Fibroblast of skin of back (primary cell): ENCODE data around the gene SYT2.
"Not testable (repeated sequence)": the region's sequence is repeated elsewhere in the genome, so short reads cannot be mapped to it uniquely, and the experiment has no call there.

Experiments used
- DNase-seq: peaks from one replicate; pipeline ENCODE4 v3.0.0-alpha.2; 2013

SYT2 gene

GRCh38 chr1:202621446-202621845 is 88.8 kb downstream of the SYT2 start:
- DNase-seq = no peak

GRCh38 chr1:202620036-202620435 is 90.2 kb downstream of the SYT2 start:
- not testable (repeated sequence) for DNase-seq

GRCh38 chr1:202619505-202619904 is 90.7 kb downstream of the SYT2 start:
- no peak for DNase-seq

- not testable (repeated sequence) for DNase-seq
These were observed 91.2 kb downstream of the SYT2 start for GRCh38 chr1:202619012-202619411.

- no peak for DNase-seq
These were observed 93.8 kb downstream of the SYT2 start for GRCh38 chr1:202616355-202616915.

DNA sequence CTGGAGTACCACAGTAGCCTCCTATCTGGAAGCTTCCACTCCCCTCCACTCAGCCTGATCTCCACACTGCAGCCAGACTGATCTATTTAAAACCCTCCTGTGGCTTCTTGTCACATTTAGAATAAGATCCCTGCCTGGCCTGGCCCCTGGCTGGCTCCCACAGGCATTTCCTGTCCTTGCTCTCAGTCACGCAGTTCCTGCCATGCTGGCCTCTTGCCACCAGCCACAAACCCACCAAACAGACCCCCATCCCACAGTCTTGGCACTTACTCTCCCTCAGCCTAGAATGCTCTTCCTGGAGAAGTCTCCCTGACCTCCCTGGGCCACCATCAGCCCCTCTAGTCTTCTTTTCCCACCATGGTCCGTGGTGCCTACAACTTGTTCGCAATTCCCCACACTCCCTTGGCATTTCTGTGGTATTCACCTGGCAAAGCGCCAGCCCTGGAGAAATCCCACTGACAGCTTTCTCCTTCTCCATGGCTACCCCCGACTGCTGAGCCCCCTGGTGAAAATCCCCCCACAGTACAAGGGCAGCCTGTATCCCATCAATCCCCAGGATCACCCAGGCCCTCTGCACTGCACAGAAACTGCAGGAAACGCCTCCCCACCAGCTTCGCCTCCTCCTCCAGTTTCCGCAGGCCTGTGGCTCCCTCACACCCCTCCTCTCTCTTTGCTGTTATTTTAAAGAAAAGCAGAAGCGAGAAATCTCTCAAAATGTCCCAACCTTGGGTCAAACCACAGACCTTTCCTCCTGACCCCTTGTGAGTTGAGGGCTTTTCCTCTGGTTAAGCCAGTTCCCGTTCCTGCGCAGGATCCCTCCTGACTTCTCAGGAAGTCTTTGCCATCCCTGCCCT is 94.5 kb downstream of the SYT2 start:
- DNase-seq = peak; percentile 94

DNA sequence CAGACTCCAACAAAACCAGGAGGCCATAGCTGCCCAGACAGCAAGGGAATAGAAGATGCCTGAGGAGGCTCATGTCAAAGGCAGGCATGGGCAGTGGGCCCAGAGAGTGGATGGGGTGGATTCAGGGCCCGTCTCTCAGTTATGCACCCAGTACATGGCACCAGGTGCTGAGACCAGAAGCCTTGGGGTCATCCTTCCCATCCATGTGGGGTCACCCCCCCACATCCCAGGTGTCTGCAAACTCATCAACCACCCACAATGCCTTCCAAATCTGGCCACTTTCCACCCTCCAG is 95.1 kb downstream of the SYT2 start:
- not testable (repeated sequence) for DNase-seq

DNA sequence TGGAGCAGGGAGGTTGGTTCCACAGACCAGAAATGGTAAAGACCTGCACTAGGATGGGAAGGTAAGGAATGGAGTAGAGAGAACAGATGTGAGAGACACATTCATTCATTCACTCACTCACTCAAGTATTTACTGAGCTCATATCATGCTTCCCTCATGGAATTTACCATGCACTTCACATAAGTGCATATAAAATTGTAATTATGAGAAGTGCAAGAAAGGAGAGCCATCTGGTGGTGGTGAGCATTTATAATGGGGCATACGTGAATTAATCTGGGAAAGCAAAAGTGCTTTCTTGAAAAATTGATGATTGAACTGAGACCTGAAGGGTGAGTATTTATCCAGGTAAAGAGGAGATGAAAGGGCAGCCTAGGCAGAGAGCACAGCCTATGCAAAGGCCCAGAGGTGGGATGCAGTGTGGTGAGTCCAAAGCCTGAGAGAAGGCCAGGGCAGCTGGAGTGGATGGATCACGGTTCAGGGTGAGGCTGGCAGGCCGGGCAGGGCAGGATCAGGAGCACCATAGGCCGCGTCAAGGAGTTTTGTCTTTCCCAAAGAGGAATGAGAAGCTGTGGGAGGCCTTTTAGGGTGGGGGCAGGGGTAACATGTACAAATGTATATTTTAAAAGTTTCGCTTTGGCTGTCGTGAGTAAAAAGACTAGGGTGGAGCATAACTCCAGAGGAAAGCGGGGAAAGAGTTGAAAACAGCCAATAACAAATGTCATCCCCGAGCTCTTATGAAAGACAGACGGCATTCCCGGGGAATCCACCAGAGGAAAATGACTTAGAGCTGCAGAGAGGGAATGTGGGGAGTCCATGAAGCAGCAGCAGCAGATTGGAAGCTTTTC is 95.7 kb downstream of the SYT2 start:
- DNase-seq = peak; percentile 74

- DNase-seq = no peak
These were observed 96.7 kb downstream of the SYT2 start for GRCh38 chr1:202613571-202613970.

DNA sequence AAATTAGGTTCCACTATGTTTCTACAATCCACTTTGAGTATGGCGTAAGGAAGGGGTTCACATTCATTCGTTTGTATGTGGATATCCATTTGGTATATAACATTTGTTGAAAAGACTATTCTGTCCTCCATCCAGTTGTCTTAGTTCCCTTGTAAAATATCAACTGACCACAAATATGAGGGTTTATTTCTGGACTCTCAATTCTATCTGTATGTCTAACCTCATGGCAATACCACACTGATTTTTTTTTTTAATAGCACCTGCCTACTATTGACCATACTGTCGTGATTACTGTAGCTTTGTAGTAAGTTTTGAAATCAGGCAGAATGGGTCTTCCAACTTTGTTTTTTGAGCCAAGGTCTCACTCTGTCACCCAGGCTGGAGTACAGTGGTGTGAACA is 98.2 kb downstream of the SYT2 start:
- DNase-seq = not testable (repeated sequence)

- DNase-seq = no peak
These were observed 104.7 kb downstream of the SYT2 start for GRCh38 chr1:202605515-202605914.

- no peak for DNase-seq
These were observed 106.8 kb downstream of the SYT2 start for GRCh38 chr1:202603435-202603834.

DNA sequence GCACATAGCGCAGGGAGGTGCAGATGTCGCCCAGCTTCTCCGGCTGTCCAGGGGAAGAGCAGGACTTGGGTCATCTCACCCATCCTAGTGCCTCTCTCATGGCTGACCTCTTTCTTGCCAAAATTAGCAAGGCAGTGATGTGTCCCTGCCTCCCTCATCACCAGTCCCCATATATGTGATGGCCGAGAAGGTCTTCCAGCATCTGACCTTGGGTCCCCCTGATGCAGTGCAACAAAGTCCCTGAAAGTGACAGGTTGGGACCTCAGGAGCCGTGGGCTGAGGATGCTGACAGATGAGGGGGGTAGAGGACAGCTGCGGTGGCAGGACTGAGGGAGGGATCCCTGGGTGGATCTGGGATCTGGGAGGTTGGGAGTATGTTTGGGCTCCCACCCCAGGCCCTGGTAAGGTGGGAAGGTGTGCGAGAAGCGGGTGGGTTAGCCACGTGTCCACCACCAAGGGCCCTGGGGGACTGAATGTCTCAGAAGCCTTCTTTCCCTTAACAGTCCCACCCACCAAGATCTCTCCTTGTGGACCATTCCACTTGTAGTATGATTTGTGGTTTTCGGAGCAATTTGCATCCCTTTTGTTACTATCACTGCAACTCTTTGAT is 109.7 kb downstream of the SYT2 start:
- DNase-seq = no peak

DNA sequence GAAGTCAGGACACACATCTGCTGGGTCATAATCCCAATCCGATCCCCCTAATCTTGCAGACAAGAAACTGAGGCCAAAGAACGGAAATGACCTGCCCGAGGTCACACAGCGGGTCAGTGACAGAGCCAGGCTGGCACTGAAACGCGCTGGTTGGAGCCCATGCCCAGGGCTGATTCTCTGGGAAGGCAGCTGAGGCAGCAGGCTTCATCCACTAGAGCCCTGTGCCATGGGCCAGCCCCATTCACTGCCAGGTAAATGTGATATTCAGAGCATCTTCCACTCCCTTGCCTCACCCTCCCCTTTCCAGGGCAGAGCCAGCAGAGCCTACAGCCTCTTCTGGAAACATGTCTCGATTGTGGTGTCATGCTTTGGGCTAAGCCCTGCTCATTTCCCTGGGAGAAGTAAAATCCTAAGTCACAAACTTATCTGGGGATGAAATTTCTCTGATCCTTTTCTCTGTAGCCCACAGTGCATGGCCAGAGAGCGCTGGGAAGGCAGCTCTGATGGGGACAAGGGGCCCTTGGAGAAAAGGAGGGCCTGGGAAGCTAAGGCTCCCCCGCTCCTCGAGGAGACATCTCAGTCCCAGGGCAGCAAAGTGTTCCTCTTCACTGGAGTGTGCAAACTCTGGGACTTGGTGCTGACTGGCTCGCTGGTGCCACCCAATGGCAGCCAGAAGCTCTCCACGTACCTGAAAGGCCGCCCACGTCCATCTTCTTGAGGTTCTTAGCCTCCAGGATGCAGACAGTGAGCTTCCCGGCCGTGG is 110.4 kb downstream of the SYT2 start:
- DNase-seq = peak; percentile 79

DNA sequence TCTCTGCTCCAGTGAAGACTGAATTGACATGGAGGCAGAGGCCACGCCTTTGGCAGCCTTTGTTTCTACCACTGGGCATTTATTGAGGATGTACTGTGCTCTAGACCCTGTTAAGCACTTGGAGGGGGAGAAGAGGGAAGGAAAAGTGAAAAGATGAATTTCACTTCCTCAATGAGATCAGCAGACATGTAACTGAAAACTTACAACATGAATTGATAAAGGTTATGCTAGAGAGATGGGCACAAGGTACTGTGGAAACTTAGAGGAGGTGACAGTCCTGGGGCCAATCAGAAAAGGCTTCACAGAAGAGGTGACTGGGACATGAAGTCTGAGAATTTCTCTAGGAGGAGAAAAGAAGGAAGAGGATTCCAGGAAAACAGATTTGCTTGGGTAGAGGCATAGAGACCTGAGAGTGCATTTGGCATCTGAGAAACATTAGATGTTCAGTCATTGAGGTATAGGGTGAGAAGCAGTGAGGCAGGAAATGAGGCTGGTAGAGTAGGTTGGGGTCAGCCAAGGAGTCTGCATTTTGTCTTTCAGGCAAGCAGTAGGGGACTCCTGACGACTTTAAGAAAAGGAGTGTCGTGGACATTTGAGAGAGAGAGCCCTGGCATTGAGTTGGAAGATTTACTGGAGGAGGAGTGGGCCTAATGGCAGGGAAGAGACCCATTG is 113.0 kb downstream of the SYT2 start:
- no peak for DNase-seq

GRCh38 chr1:202596638-202597037 is 113.6 kb downstream of the SYT2 start:
- DNase-seq = no peak

GRCh38 chr1:202593845-202594244 is 116.4 kb downstream of the SYT2 start:
- DNase-seq = no peak

DNA sequence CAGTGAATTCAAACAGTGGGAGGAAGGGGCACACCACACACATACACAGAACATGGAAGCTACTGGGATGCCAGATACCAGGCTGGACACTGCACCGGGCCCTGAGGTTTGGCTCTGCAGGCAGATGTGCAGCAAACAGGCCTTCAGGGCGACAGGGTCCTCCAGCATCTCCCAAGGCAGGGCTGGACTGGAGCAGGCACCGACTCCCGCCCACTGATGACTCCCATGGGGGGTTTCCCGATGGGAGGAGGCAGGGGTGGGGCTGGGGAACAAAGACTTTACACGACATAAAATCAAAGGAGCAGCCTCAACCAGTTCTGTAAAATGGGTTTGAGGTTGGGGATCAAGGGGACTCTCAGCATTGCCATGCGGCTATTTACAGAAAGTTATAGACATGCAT is 118.1 kb downstream of the SYT2 start:
- DNase-seq = no peak

GRCh38 chr1:202591515-202591914 is 118.7 kb downstream of the SYT2 start:
- DNase-seq = no peak

DNA sequence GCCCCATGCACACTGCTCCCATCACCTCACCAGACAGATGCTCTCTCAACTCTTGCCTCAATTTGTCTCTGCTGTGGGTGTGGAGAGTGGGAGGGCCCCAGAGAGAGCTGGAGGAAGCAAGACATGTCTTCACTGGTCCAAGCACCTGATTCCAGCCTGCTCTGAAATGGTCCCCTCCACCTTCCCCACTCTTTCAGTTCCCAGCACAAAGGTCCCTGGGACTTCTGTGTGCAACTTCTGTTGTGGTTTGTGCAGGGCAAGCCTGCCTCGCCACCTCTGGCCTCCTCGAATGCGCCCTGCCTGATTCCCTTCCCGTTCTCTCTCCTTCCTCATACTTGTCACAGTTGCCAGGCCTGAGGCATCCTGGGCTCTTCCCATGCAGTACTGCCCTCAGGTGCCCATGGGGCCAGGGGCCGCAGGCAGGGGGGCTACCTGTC is 119.3 kb downstream of the SYT2 start:
- DNase-seq = no peak

- no peak for DNase-seq
These were observed 120.1 kb downstream of the SYT2 start for GRCh38 chr1:202590126-202590525.
